ENCODE data around the gene ABHD5.

Gene ABHD5

DNA sequence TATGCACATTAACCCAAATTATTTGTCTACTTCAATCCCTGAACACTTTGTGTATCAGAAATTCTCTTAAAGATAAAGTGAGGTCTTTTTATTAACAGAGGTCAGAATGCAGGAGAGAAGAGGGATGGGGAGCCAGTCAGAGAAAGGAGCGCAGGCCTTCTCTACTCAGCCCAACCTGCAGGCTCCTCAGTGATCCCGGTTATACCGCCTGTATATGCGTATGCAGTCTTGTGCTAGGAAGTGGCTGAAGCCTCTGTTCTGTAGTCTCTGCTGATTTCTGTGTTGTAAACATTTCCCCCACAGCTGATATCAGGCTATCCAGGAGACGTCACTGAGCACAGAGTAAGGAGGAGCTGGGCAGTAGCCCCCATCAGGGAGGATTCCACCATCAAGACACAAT lies 57.9 kb downstream of the ABHD5 start:
- H3K9me2 ChIP-seq (ENCODE audit: low read depth, low read length), result no peaks in the 10 kb centered on the region
- H3K79me2 ChIP-seq (ENCODE audit: insufficient read depth, low read length), result no peaks in the 10 kb centered on the region
- TF ChIP-seq EZH2 (IDR thresholded peaks at IDR 0.05; ENCODE audit: borderline replicate concordance, low read length), result no peak
- TF ChIP-seq CTCF (IDR thresholded peaks at IDR 0.05; ENCODE audit: low read length), result no peak
- H3K4me1 ChIP-seq (ENCODE audit: insufficient read depth, low read length, severe bottlenecking), result no peaks in the 10 kb centered on the region
- no peak overlapping the region for H2AFZ ChIP-seq (ENCODE audit: low read length)
- H3K36me3 ChIP-seq (ENCODE audit: insufficient read depth, low read length), result no peaks in the 10 kb centered on the region
- no peak overlapping the region for H3K9ac ChIP-seq (ENCODE audit: low read length)
- no peak overlapping the region for H3K27ac ChIP-seq (ENCODE audit: low read depth, low read length, poor library complexity, severe bottlenecking)
- H3K9me3 ChIP-seq (ENCODE audit: low read length), result no peaks in the 10 kb centered on the region
- H3K4me2 ChIP-seq (ENCODE audit: low read length), result no peak overlapping the region
- no peaks in the 10 kb centered on the region for H3F3A ChIP-seq (ENCODE audit: insufficient read depth, low read length)
- H3K27me3 ChIP-seq (ENCODE audit: insufficient read depth, low read length), result no peaks in the 10 kb centered on the region; the same call in 1 of the 2 replicates
- H4K20me1 ChIP-seq (ENCODE audit: insufficient read depth, low read length), result no peaks in the 10 kb centered on the region
- H3K4me3 ChIP-seq (ENCODE audit: low read depth, low read length, poor library complexity, severe bottlenecking), result no peak overlapping the region

- no peaks in the 10 kb centered on the region for H4K20me1 ChIP-seq (ENCODE audit: insufficient read depth, low read length)
- H3F3A ChIP-seq (ENCODE audit: insufficient read depth, low read length), result no peaks in the 10 kb centered on the region
- no peak overlapping the region for H2AFZ ChIP-seq (ENCODE audit: low read length)
- no peak overlapping the region for H3K4me3 ChIP-seq (ENCODE audit: low read depth, low read length, poor library complexity, severe bottlenecking)
- H3K9me2 ChIP-seq (ENCODE audit: low read depth, low read length), result no peaks in the 10 kb centered on the region
- no peaks in the 10 kb centered on the region for H3K36me3 ChIP-seq (ENCODE audit: insufficient read depth, low read length)
- no peaks in the 10 kb centered on the region for H3K79me2 ChIP-seq (ENCODE audit: insufficient read depth, low read length)
- no peaks in the 10 kb centered on the region for H3K4me1 ChIP-seq (ENCODE audit: insufficient read depth, low read length, severe bottlenecking)
- H3K9ac ChIP-seq (ENCODE audit: low read length), result no peak overlapping the region
- TF ChIP-seq EZH2 (IDR thresholded peaks at IDR 0.05; ENCODE audit: borderline replicate concordance, low read length), result no peak
- no peak for TF ChIP-seq CTCF (IDR thresholded peaks at IDR 0.05; ENCODE audit: low read length)
- no peaks in the 10 kb centered on the region for H3K27me3 ChIP-seq (ENCODE audit: insufficient read depth, low read length)
- H3K27ac ChIP-seq (ENCODE audit: low read depth, low read length, poor library complexity, severe bottlenecking), result no peak overlapping the region
- H3K9me3 ChIP-seq (ENCODE audit: low read length), result no peaks in the 10 kb centered on the region
- H3K4me2 ChIP-seq (ENCODE audit: low read length), result no peak overlapping the region
Measured at GRCh38 chr3:43752905-43753304, 62.2 kb downstream of the ABHD5 start.

- Histone ChIP-seq H3K36me3 (ENCODE audit: insufficient read depth, low read length) (no peaks in the 10 kb centered on the region), H3K27me3 (ENCODE audit: insufficient read depth, low read length) (no peaks in the 10 kb centered on the region), H3K4me1 (ENCODE audit: insufficient read depth, low read length, severe bottlenecking) (no peaks in the 10 kb centered on the region), H3K4me2 (ENCODE audit: low read length) (no peak overlapping the region), H3K4me3 (ENCODE audit: low read depth, low read length, poor library complexity, severe bottlenecking) (no peak overlapping the region), H3K9me3 (ENCODE audit: low read length) (no peaks in the 10 kb centered on the region), H3K9me2 (ENCODE audit: low read depth, low read length) (no peaks in the 10 kb centered on the region), H3K9ac (ENCODE audit: low read length) (no peak overlapping the region), H3F3A (ENCODE audit: insufficient read depth, low read length) (no peaks in the 10 kb centered on the region), H3K27ac (ENCODE audit: low read depth, low read length, poor library complexity, severe bottlenecking) (no peak overlapping the region), H2AFZ (ENCODE audit: low read length) (no peak overlapping the region), H3K79me2 (ENCODE audit: insufficient read depth, low read length) (no peaks in the 10 kb centered on the region), H4K20me1 (ENCODE audit: insufficient read depth, low read length) (no peaks in the 10 kb centered on the region)
- TF ChIP-seq EZH2 (IDR thresholded peaks at IDR 0.05; ENCODE audit: borderline replicate concordance, low read length) (no peak), CTCF (IDR thresholded peaks at IDR 0.05; ENCODE audit: low read length) (no peak)
Measured at GRCh38 chr3:43753741-43754715, 63.3 kb downstream of the ABHD5 start.

Data from OCI-LY1 (cell line).